ENCODE data around the gene CELF6.

- TF ChIP-seq, protein P1, sequence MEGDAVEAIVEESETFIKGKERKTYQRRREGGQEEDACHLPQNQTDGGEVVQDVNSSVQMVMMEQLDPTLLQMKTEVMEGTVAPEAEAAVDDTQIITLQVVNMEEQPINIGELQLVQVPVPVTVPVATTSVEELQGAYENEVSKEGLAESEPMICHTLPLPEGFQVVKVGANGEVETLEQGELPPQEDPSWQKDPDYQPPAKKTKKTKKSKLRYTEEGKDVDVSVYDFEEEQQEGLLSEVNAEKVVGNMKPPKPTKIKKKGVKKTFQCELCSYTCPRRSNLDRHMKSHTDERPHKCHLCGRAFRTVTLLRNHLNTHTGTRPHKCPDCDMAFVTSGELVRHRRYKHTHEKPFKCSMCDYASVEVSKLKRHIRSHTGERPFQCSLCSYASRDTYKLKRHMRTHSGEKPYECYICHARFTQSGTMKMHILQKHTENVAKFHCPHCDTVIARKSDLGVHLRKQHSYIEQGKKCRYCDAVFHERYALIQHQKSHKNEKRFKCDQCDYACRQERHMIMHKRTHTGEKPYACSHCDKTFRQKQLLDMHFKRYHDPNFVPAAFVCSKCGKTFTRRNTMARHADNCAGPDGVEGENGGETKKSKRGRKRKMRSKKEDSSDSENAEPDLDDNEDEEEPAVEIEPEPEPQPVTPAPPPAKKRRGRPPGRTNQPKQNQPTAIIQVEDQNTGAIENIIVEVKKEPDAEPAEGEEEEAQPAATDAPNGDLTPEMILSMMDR (IDR thresholded peaks at IDR 0.05; ENCODE audit: poor library complexity, severe bottlenecking): no peak
- TF ChIP-seq TAF1 (IDR thresholded peaks at IDR 0.05; ENCODE audit: low read depth) (no peak), EZH2 (IDR thresholded peaks at IDR 0.05; ENCODE audit: borderline replicate concordance, insufficient read depth, low read length, poor library complexity, severe bottlenecking) (no peak), REST (IDR thresholded peaks at IDR 0.05; ENCODE audit: borderline replicate concordance) (no peak), POLR2AphosphoS5 (IDR thresholded peaks at IDR 0.05) (no peak), RAD21 (conservative IDR thresholded peaks at IDR 0.05) (no peak), SMC3 (conservative IDR thresholded peaks at IDR 0.05; ENCODE audit: poor library complexity) (no peak), EP300 (conservative IDR thresholded peaks at IDR 0.05; ENCODE audit: poor library complexity, severe bottlenecking) (no peak), MXI1 (conservative IDR thresholded peaks at IDR 0.05; ENCODE audit: poor library complexity, severe bottlenecking) (no peak)
Measured at GRCh38 chr15:72281713-72282112, 38.2 kb downstream of the CELF6 start.
